ENCODE measurements around the gene APOLD1.
"Not testable (repeated sequence)": the region's sequence is repeated elsewhere in the genome, so short reads cannot be mapped to it uniquely, and the experiment has no call there.

APOLD1 gene

GRCh38 chr12:12799163-12799920 lies 13.9 kb downstream of the APOLD1 start:
- no peak overlapping the region for H3K4me3 ChIP-seq (replicated peaks; ENCODE audit: low read depth, low read length)
- TF ChIP-seq CTCF (IDR thresholded peaks at IDR 0.05; ENCODE audit: low read length, missing control alignments) = no peak
- no peak for DNase-seq (ENCODE audit: low read depth)

- no peak overlapping the region for H3K4me3 ChIP-seq (replicated peaks; ENCODE audit: low read depth, low read length)
- peak; percentile 77 for DNase-seq (ENCODE audit: low read depth)
- TF ChIP-seq CTCF (IDR thresholded peaks at IDR 0.05; ENCODE audit: low read length, missing control alignments) = no peak
Measured at GRCh38 chr12:12800406-12801180, 15.1 kb downstream of the APOLD1 start.

DNA sequence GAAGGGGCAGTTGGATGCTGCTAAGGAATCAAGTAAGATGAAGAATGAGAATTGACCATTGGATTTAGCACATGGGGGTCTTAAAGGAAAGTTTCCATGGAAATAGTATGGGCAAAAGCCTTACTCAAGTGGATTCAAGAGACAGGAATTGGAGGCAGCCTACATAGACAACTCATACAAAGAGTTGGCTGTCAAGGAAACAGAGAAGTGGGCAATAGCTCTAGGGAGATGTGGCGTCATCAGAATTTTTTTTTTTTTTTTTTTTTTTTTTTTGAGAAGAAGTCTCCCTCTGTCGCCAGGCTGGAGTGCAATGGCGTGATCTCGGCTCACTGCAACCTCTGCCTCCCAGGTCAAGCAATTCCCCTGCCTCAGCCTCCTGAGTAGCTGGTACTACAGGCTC lies 16.2 kb downstream of the APOLD1 start:
- not testable (repeated sequence) for H3K4me3 ChIP-seq (replicated peaks; ENCODE audit: low read depth, low read length); DNase-seq (ENCODE audit: low read depth)

DNA sequence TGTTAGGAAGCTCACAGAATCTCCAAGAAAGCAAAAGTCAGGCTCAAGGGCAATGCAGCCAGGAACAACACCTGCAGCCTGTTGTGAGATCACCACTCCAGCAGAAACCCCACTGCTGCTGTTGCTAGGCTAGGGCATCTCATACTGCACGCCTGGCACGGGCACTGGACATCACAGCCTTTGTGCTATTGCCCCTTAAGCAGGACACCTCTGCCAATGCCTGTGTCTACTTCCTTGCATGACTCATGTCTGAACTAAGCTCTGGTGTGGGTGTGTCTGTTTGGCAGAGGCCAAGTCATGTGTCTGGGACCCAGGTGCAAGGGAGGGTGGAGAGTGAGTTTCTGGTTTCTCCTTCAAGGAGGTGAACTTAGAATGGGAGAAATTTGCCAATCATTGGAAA lies 17.7 kb downstream of the APOLD1 start:
- peak; percentile 73 for DNase-seq (ENCODE audit: low read depth)
- no peak for TF ChIP-seq CTCF (IDR thresholded peaks at IDR 0.05; ENCODE audit: low read length, missing control alignments)

DNA sequence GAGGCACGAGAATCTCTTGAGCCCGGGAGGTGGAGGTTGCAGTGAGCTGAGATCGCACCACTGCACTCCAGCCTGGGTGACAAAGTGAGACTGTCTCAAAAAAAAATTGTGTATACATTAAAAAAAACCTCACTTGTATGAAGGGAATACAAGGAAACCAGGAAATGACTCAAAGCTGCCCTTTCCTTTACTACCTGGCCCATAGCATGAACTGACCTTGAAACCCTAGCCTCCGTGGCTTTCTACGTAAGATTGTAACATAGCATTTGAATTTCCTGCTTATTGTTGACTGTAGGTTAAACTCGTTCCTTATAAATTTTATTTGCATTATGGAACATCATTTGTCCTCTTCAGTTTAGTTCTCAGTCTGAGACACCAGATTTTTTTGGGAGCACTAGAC lies 18.6 kb downstream of the APOLD1 start:
- DNase-seq (ENCODE audit: low read depth) = peak; percentile 27
- TF ChIP-seq CTCF (IDR thresholded peaks at IDR 0.05; ENCODE audit: low read length, missing control alignments) = no peak

More for the DNA sequence above, 17.7 kb downstream of the APOLD1 start:
- H3K4me3 ChIP-seq (replicated peaks; ENCODE audit: low read depth, low read length) = no peak overlapping the region

DNA sequence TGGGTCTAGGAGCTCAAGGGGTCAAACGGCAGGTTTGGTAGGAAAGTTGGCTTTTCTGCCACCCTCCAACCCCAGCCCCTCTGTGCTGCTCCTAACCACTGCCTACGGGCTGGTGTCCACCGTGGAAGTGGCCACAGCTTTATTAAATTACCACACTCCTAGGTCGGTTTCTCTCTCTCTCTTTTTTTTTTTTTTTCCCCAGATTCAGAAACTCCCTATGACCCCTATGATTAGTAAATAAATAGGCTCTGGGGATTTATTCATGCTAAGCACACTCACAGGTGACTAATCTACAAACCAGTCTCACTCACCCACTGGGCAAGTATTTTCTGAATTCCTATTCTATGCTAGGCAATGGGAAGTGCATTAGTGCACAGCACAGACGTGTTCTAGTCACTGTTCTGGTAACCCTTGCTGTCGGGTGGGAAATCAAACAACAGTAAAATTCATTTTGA lies 19.0 kb downstream of the APOLD1 start:
- TF ChIP-seq CTCF (IDR thresholded peaks at IDR 0.05; ENCODE audit: low read length, missing control alignments) = no peak
- H3K4me3 ChIP-seq (replicated peaks; ENCODE audit: low read depth, low read length) = no peak overlapping the region
- peak; percentile 55 for DNase-seq (ENCODE audit: low read depth)

More for the DNA sequence above, 18.6 kb downstream of the APOLD1 start:
- no peak overlapping the region for H3K4me3 ChIP-seq (replicated peaks; ENCODE audit: low read depth, low read length)

- no peak overlapping the region for H3K4me3 ChIP-seq (replicated peaks; ENCODE audit: low read depth, low read length)
- DNase-seq (ENCODE audit: low read depth) = no peak
- no peak for TF ChIP-seq CTCF (IDR thresholded peaks at IDR 0.05; ENCODE audit: low read length, missing control alignments)
Measured at GRCh38 chr12:12806784-12807516, 21.5 kb downstream of the APOLD1 start.

GRCh38 chr12:12807517-12807903 lies 22.1 kb downstream of the APOLD1 start:
- H3K4me3 ChIP-seq (replicated peaks; ENCODE audit: low read depth, low read length); DNase-seq (ENCODE audit: low read depth): not testable (repeated sequence)
